GM19043 (cell line): Measurements from ENCODE around the gene FOXP1.

ENCODE experiments used
- ATAC-seq: cut with Tn5 transposase; IDR thresholded peaks from one replicate; pipeline ENCODE4 v1.9.1; 2021; ENCODE audit warnings: low read depth; ENCODE audit not compliant: unreplicated experiment

The FOXP1 gene

DNA sequence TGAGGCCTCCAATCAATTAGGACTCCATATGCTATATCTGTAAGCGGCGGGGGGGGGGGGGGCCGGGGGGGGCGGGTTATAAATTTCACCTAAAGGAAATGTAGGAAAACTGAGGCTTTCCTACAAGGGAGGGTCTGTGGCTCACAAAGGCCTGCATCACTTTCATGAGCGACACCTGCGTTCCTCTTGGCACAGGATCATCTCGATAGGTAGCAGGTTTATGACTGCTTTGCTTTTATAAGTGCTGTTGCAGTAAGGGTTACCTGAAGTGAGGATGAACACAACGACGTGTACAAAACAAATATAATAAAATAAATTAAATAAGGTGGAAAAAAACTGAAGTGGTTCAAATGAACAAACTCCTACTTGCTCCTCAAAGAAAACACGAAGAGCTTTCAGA lies 194.3 kb downstream of the FOXP1 start:
- ATAC-seq = no peak

DNA sequence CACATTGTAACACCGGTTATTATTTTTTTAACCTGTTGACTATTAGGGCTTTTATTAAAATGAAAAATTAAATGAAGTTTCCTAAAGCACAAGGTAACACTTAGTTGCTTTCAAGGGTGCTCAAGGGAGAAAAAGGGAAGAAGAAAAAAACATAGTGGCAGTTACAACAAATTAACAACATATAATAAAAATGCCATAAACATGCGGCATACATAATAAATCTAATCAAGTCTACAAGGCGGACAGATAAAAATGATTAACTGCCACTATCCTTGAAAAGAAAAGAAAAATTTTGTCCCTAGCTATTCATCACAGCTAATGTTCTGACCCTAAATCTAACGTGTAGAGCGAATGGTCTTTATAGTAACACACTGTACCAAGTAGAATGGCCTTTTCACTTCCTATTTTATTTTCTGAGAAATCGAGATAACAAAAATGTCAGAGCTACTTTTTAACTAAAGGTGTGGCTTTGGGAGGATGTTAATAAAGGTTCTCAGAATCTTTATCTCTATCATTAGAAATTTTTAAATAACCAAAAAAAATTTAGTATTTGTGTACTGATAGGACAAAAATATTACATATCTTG lies 194.9 kb downstream of the FOXP1 start:
- no peak for ATAC-seq

DNA sequence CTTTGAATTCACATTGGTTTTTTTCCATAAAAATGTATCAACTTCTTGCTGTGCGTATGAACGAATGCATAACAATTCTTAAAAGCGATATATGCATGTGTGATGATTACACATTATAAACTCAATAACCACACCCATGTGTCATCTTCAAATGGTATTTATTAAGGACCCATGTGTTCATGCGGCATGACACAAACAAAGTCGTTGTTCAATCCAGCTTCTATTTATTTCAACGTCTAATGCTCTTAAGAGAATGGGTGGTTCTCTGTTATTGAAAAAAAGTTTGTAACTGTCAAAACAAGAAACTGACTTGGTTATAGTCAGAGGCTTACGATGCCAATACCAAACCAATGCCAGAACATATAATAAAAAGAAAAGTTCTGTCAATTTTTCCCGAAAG lies 195.9 kb downstream of the FOXP1 start:
- ATAC-seq = no peak

DNA sequence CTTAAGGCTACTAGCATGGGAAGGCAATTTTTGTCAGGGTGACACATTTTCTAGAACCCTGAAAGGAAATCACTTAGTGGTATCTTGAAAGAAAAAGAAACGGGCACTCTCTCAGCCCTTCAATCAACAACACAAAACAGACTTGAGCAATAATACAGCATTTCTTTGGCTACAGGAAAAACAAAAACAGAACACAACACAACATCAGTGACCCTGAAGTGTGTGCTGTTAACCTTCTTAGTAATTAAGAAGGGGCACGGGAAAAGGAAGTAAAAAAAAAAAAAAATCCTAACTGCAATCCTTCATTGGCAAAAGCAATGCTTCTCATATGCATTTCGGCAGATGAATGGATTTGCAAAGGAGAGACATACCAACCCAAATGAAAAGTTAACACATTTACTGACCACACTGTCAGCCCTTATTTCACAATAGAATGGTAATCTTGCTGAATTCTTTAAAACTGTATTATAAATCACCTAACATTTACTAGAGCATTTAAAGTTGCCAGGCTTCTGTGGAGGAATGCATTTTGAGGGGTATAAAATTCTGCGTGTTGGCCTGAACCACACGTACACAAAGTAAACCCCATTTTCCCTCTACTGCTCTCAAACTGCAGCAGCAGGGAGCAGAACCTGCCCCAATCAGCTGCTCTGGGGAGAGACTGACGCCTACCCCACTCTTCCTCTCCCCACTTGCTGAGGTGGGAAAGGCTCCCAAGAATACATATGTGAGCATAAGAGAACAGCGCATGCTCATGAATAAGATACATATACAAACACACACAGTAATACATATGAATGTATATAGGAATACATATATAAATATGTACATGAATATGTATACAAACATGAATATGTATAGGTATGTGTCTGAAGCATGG lies 198.5 kb downstream of the FOXP1 start:
- no peak for ATAC-seq

DNA sequence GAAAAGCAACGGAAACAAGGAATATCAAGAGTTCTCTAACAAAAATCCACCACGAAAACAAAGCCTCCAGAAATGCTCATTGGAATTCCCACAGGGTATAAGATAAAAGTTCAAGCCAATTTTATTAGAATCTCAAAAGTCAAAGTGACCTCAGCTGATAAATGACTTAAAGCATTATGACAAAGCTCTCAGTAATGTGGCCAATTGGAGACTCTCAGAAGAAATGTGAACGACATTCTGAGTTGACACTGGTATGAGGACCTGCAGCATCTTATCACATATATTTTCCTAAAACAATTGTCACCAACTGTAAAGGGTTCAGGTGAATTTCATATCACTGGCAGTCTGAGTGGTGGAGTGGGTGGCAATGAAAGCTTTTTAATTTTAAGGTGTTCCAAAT lies 199.1 kb downstream of the FOXP1 start:
- no peak for ATAC-seq

DNA sequence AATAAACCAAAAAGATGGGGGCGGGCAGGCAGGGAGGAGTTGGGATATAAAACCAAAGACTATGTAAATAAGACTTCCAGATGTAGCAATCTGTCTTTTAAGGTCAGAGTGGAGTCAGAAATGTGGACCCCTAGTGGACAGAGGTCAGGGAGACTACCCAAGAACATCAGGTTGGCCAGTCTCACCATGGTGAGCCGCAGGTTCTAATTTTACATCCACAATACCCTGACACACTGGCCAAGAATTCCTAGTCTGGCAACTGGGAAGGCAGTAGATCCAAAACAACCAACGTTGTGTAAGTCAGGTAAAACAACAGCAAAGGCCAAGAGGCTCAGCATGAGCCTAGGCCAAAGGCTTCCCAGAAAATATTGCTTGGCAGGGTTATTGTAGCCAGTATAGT lies 203.4 kb downstream of the FOXP1 start:
- no peak for ATAC-seq

DNA sequence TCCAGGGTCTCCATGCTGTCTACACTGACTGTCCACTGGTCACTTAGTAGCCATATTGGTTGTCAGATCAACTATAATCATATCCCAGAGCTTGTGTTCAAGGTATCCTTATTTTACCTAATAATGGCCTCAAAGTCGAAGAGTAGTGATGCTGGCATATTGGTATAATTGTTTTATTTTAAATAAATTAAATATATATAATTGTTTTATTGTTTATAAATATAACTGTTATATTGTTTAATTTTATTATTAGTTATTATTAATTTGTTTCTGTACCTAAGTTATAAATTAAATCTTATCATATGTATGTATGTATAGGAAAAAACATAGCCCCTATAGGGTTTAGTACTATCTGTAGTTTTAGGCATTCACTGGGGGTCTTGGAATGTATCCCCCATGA lies 205.0 kb downstream of the FOXP1 start:
- no peak for ATAC-seq

DNA sequence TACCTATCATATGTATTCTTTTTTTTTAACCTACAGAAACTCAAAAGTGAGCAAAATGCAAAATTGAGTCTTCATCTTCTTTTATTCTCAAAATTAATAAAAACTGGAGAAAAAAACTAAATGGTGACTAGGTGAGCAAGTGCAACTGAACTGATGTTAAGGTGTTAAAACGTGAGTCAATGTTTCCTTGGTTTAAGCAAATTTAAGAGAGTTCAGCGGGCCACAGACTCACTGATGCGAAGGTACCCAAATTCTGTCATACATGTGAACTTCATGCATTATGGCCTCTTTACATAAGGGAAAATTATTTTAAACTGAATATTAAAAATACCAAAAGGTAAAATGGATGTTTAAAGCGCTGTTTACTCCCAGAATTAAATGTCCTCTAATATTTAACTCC lies 206.6 kb downstream of the FOXP1 start:
- ATAC-seq = peak; percentile 77

DNA sequence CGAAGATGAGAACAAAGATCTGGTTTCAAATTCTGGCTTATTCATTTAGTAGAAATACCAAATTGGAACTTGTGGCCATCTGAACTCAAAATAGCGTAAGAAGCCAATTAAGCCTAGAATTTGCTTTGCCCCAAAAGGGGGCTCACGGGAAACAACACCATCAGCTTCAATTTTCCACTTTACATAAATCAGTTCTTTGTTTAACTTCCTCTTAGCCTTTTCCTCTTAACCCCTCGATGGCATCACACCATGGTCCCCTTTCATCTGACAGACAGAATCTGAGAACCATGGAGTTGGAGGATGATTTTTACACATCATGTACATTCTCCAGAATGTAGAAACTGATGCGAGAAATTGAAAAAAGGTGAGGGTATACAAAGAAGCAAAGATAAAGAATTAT lies 207.0 kb downstream of the FOXP1 start:
- no peak for ATAC-seq

DNA sequence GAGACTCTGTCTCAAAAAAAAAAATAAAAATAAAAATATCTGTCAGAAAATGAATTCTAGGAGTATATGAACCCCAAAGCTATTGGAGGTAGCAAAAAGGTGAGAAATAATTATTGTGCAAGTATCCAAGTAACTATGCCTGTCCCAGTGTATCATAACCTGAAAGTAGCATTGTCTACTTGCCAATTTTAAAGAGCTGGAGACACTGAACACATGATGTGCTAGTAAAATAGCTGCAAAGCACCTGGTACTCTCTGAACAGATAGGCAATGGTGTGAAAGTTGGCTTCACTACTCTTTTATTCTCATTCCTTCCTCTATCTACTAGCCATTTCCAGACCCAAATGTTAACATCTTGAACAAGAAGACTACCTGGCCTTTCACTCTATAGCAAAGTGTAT lies 208.9 kb downstream of the FOXP1 start:
- ATAC-seq = no peak

DNA sequence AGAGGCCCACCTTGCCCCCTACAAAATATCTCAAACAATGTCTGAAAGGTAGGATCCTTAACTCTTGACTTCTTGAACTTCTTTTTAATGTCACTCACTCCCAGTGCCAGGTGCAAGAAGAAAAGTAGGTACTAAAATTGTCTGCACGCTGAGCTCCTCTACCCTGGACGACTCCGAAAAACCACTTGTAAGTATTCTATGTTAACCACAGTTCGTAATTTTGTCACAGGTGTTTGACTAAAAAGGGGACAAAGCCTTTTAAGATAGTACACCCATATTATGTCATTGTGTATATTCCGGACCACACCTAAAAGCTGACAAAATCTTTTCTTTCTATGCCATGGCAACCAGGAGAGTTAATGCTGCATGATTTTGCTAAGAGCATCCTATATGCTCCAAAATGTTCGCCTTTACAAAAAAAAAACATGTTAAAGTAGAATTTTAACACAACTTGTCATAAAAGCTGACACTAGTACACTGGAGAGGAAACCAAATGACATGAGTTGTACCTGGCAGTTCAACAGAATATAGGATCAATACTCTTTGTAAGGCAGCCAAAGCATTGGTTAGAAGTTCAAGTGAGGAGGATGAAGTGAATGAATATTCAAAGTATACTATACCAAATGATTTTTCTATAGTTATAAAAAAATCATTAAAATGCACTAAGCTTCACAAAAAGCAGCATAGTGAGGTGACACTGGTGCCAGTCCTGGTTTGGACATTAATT lies 210.5 kb downstream of the FOXP1 start:
- ATAC-seq = no peak

DNA sequence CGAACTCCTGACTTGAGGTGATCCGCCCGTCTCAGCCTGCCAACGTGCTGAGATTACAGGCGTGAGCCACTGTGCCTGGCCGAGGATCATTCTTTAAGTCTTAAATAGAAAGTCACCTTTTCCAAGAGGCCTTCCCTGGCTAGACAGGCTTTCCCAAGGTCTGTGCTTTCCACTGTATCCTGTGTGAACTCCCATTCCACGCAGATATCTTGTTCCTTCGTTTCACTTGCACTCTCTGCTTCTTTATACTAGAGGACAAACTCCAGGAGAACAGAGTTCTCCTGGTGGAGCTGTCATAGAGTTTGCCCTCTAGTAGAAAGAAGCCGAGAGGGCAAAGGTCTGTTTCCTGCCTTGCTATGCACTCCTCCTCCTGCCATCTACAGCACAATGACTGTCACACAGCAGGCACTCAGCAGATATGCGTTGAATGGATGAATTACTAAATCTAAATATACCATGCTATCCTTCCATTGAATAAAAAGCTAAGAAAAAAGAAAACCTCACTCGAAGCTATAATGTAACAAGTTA lies 211.2 kb downstream of the FOXP1 start:
- no peak for ATAC-seq

DNA sequence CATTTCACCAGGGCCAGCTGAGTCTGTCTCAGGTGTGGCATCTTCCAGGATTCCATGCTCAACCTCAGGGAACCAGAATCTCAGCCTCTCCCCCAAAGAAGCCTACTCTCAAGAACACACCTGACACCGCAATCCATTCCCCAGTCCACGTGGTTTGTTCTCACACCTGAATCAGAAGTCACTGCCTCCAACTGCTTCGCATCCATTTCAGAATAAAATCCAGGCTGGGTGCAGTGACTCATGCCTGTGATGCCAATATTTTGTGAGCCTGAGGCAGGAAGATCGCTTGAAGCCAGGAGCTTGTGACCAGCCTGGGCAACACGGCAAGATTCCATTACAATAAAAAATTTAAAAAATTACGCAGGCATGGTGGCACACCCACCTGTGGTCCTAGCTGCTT lies 212.2 kb downstream of the FOXP1 start:
- ATAC-seq = no peak

DNA sequence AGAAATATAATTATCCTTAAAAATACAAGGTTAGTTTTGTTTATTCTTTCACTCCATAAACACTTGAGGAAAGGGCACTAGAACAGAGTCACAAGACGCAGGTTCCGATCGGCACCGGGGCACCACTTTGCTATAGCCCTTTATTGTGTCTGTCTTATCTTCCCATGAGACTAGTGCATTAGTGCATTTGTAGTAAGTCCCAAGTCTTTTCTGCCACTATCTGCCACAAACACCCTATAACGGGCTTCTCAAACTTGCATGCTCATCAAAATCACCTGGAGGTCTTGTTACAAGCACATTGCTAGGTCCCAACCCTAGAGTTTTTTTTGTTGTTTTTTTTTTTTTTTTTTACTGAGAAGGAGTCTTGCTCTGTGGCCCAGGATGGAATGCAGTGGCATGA lies 213.1 kb downstream of the FOXP1 start:
- ATAC-seq = no peak

DNA sequence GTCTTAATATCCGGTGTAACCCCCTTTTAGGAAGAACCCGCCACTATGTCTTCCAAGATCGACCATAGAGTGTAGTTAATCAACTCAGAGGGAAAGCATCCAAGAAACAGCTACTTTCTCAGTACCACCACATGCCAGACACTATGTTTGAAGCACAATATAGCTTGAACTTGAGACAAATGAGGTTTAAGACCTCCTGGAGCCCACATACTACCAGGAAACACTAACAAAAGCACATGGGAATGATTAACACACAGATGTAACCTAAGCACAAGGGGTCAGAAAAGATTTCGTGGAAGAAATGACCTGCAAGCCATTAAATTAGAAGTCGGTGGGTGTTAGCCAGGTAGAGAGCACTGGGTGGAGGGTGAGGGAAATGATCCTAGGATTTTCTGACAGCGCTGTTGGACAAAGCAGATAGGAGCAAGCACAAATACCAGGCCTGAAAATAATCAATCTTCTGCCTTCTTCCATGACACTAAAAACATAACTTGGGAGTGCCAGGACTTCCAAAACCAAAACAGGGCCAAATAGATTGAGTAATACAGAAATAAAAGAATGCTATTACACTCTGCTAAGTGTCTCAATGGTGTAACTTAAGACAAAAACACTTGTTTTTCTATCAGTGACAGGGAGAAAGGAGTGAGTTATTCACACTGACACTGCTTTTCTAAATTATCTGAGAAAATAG lies 213.7 kb downstream of the FOXP1 start:
- ATAC-seq = no peak

DNA sequence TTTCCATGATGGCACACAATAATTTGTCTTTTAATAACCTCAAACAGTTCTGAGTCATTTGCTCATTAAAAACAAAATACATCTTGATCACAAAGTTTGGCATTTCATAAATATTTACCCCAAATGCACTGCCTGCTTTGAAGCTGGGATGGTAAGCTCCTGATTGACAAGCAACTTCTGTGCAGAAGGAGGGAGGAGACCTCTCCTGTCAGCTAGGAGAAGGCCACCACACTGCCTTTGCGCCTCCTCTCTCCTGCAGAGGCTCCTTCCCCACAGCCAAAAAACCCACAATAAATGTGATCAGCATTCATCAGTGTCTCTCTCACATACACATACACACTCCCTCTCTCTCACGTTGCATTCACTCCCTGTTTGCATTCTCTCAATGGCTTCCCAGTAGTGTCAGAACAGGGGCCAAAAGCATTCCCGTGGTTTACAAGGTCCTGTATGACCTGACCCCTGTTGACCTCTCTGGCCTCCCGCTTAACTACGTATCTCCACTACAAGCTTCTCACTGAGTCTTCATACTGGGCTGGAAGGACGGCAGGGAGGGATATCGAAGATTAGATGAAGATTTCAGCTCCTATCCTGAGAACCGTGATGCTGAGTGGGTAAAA lies 216.4 kb downstream of the FOXP1 start:
- ATAC-seq = no peak

DNA sequence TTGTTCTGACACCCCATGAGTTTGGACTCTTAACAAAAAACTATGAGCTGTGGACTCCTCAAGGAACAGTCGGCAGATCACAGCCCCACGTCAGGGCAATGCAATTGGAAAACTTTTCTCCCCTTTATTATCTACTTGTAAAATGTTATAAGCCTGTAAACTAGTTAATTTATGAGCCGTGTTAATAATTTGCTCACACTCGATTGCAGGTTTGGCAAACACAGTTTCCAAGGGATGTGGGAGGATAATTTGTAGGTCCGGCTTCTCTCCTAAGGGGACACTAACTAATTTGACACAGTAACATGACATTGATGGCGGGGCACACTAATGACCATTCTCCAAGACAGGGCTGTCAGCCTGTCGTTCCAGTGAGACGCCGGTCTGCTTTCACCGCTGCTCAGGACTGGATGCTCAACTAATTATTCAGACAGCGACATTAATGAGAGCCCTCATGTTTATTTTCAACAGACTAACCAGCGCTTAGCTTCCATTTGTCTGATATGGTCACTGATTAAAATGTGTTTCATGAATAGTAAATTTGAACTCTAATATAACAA lies 222.1 kb downstream of the FOXP1 start:
- ATAC-seq = no peak

DNA sequence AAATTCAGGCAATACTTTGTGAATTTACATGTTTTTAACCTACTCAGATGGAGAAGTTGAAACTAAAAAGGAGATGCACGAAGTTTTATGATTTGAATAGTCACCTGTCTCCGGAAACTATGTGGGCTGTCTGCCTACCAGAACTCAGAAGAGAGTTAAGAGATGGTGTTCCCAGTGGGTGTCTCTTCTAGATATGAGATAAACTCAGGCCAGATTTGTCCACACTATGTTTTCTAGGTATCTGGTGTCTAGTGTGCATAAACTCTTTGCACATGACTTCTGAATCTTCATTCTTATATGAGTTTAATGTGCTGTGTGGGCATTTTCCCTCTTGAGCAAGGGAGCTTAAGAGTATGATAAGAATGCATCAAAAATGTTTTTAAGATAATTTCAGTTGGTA lies 222.8 kb downstream of the FOXP1 start:
- peak; percentile 75 for ATAC-seq

DNA sequence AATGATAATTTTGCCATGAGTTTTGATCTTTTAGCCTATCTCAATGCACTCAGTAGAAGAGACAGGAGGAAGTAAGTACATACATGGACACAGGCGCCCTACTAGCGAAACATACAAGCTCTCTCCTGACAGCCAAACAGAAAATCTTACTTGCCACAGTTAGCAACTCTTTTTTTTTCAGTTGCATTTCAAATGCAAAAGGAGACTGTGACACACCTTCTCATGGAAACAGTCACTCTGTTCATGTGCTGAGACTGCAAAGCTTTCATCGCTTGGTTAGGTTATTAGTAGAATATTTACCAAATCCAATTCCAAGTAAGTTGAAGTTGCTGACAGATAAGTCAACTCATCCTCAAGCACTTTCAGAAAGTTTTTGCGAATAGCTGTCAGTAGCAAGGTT lies 223.3 kb downstream of the FOXP1 start:
- peak; percentile 35 for ATAC-seq

DNA sequence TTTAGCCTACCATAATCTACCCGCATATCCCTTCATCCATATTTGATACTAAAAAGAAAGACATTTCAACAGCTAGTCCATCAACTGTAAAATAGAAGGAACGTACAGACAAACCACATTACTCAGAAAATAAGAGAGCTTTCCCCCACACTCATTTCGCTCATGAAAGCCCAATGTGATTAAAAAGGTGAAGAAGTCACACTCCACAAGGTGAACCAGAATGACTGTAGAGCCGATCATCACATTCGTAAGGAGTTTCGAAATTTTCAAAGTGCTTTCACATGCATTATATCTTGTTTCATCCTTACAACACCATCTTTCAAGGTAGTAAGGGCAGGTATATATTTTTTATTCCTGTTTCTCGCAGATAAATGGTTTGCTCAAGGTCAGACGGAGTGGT lies 225.3 kb downstream of the FOXP1 start:
- ATAC-seq = no peak
